Cerebellar cortex (tissue), 1 donor: ENCODE results near the gene FAM221B.
A peak's percentile ranks its signal among the peaks of the same experiment; 100 is the strongest.

Experiments used
- DNase-seq: peaks from one replicate; pipeline ENCODE4 v3.0.0-alpha.2; 2015; ENCODE audit warnings: low spot score

Gene FAM221B, protein sequence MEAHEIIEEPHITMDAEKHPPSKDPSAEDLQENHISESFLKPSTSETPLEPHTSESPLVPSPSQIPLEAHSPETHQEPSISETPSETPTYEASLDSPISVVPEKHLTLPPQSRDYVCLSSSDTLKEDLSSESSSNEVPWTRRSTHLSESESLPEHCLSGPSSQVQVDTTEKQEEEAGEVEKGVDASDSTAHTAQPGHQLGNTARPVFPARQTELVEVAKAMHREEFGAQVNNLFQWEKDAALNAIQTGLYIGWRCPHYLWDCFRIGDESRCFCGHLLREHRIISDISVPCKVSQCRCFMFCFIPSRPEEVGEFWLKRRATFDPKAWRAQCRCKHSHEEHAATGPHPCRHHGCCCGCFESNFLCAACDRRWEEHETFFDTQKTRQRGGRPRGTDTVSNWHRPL

DNA sequence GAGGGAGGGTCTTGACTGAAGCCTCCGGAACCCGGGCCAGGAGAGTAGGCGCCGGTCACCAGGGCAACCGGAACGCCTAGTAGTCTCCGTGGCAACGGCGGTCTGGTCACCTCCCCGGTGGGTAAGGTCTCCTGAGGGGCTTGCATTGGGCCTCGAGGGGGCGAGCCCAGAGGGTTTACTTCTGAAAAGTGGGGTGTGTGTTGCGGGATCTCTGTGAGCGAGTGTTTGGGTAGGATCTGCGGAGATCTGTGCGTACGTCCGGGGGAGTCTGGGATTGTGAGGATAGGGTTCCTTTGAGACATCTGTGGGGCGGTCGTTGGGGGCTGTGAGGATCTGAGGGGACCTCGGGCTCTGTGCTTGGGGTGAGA, at the start of gene FAM221B:
Gene FAM221B (minus strand): TSS at position 17 of the 368 bp plus-strand sequence. CDS start 2,571 bp downstream, outside the sequence.
- DNase-seq, result no peak

DNA sequence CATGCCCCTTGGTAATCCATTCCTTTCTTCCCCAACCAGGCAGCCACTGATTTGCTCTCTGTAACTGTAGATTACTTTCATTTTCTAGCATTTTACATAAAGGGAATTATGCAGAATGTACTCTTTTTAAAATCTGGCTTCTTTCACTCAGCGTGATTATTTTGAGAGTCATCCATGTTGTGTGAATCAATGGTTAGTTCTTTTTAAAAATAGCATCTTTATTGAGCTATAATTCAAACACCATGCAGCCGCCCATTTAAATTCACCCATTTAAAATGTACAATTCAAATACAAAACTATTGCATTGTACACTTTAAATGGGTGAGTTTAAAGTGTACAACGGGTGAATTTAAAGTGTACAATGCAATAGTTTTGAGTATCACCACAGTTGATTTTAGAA, 44.0 kb upstream of the FAM221B start:
- no peak for DNase-seq

DNA sequence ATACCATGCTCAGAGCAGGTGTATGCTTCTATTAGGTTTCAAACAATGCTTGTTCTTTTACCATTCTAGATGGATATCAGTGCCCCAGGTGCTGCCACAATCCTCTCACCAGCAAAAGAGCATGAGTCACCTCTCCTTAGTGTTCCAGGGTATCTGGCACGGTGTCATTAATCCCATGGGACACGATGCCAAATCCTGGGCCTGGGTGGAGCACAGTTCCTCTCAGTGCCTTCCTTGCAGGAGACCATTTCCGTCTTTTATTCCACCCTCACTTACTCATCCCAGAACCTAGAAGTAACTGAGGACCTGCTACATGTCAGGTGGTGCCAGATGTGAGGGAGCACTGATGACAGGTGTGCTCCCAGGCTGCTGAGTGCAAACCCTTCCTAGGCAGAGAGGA, 43.0 kb upstream of the FAM221B start:
- DNase-seq, result no peak

DNA sequence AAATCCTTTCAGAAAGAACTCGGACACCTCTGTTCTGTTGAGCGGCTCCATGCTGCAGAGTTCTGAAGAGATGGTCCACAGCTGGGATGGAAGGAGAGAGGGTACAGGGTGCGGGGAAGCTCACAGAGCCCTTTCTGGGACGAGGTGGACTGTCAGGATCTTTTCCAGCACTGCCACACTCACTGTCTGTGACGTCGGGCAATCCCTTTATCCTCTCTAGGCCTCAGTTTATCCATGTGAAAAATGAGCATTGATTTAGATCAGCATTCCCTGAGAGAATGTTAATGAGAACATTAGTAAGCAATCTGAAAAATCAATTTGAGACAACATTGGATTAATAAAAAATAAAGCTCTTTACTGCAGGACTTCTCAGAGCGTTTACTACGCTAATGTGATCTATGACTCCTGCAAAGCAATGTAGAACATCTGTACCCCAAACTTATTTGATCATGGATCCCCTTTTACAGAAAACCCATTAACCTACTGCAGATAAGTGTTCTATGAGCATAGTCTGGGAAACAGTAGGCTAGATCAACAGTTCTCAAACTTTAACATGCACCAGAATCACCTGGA, 41.9 kb upstream of the FAM221B start, which contains the start of gene OR13J1:
Gene OR13J1 (minus strand): TSS at position 51 of the 573 bp plus-strand sequence. CDS start 0 bp downstream, at position 51.
- no peak for DNase-seq

DNA sequence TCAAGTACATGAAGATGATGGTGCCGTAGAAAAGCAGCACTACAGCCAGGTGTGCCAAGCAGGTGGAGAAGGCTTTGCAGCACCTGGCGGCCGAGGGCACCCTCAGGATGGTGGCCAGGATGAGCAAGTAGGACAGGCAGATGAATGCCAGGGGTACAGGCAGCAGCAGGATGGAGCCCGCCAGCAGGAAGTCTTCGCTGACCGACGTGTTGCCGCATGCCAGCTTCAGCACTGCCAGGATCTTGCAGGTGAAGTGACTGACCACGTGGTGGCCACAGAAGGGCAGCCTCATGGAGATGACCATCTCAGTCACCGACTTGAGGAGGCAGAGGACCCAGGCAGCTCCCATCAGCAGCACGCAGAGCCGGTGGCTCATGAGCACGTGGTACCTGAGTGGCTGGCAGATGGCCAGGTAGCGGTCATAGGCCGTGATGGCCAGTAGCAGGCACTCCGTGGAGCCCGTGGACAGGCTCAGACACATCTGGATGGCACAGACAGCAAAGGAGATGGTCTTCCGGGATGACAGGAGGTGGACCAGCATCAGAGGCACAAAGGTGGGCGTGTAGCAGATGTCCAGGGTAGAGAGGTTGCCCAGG, 41.2 kb upstream of the FAM221B start:
- no peak for DNase-seq

DNA sequence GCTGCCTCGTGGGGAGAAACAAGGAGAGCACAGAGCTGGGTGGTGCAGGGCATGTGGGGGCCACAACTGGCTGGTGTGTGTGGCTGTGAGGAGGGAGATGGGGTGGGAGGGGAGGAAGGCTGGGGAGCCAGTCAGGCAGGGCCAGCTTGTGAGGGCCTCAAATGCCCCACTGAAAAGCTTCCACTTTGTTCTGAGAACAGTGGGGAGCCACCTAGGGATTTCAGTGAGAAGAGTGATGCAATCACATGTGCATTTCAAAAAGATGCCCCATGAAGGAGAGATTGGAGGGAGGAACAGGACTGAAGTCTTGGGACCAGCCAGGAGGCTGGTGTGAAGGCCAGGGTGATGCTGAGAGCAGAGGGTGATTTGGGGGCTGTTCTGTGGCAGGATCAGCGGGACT, 40.4 kb upstream of the FAM221B start:
- no peak for DNase-seq

DNA sequence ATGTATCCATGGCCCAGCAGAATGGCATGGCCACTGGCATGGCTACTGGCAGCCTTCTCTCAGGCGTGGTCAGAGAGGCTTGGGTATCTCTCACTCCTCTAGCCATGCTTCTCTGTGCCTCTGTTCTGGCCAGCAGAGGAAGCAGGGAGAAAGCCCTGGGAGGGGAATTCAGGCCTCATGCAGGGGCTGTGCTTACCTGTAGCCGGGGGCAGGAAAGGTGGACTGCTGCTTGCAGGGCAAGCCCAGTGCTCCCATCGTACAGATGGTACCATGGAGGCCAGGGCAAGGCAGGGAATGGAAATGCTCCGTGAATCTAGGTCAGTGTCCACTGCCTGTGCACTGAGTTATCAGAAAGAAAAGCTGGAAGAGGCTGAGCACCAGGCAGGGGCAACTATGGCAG, 39.0 kb upstream of the FAM221B start:
- DNase-seq, result no peak

DNA sequence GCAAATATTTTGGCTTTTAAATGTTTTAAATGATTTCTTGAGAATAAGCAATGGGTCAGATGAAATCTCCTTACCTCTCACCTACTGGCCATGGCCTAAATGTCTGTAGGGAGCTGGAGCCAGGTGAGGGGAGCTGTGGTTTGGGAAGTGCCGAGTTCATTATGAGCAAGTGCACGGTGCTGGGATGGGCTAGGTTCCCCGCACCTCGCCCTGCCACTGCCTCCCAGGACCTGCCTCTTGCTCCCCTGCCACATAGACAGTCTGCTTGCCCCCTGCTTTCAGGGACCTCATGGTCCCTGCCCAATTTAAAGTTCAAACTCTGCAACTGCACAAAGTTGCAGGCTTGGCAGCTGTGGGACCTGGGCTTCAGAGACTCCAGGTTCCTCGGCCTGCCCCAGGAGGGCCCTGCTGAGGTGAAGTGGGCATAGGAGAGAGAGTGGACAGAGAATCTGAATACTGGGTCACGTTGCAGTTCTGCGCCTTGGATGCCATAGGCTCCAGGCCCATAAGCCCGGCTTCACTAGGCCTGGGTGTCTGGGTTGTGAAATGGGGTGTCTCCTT, 36.2 kb upstream of the FAM221B start:
- no peak for DNase-seq

DNA sequence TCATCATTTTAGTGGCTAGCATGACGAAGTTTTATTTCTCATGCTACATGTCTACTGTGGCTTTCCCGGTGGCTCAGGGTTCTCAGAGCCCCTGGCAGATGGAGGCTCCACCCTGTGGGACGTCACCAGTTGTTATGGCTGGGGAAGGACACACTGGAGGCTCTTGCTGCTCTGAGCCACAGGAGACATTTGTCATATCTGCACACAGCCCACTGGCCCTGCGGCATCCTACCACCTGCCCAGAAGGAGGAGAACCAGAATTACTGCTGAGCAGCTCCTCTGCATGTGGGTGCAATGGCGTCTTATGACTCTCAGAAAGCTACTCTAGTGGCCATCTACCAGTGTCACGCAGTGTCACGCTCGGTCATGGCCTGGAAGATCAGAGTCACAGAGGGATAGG, 35.1 kb upstream of the FAM221B start:
- no peak for DNase-seq

DNA sequence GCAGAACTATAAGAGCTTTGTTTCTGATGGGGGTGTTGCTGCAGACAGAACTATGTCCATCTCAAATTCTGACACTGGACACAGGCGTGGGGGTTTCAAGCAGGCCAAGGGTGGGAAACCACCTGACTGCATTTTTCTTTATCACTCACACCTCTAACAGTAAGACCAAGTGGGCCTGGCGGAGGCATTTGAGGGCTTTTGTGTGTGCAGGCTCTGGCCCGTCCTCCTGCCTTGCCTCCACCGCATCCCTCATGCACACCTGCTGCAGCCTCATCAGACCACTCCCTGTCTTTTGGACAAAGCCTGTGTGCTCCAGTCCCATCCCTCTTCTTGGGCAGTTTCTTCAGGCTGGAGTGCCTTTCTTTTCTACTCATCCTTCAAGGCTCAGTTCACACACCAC, 33.8 kb upstream of the FAM221B start:
- no peak for DNase-seq

DNA sequence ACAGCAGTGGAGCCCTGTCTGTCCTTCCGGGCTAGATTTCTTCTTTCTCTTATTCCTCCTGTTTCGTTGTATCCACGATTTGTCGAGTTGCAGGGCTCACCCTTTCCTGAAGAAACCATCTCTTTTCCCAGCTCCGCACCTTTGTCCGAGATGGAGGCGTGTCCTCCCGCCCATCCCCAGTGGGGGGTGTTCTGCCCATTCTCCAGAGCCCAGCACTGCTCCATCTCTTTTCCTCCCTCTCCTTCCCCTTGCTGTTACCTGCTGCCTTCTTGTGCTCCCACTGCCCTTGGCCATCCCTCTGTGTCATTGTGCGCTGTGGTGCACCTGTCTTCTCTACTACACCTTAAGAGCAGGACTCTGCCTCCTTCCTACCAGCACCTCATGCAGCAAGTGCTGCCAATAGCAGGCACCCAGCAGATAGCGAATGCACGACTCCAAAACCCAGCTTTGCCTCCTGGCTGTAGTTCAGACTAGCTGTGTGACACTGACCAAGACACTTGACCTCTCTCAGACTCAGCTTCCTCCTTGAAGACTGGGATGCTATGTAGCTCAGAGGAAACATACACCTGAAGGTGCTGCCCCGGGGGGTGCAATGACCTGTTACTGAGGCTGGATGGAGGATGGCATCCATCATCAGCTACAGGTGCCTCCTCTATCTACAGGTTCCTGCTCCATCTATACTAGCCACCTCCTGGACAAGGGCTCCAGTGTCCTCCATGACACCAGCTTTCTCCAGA, 32.8 kb upstream of the FAM221B start:
- DNase-seq, result no peak

DNA sequence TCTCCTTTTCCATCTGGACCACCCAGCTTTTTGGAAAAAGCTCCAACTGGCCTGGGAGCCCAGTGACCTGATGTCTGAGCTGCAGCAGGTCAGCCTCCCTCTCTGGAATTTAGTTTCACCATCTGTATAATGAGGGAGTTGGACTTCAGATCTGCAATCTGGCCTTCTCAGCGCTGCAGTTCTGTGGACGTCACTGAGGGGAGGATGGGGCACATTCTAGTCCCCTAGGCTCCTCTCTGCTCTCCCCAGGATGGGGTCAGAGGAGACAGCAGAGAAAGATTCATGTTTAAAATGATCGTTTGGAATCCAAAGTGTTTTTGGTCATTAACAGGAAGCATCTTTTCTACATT, 31.4 kb upstream of the FAM221B start:
- no peak for DNase-seq

DNA sequence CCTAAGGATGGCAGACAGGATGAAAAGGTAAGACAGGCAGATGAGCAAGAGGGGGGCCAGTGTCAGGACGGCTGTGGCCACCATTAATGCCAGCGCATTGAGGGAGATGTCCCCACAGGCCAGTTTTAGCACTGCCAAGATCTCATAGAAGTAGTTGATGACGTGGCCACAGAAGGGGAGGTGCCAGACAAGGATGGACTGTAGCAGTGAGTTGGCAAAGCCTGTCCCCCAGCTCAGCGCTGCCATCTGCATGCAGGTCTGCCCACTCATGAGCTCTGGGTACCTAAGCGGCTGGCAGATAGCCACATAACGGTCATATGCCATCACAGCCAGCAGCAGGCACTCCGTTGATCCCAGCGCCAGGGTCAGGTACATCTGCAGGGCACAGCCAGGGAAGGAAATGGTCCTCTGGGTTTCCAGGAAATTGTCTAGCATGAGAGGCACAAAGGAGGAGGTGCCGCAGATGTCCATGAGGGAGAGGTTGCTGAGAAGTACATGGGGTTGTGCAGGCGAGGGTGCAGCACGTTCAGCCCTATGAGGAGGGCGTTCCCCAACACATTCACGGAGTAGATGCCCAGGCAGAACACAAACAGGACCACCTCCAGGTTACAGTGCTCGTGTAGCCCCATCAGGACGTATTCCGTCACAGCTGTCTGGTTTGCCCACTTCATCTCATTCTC, 30.9 kb upstream of the FAM221B start:
- peak; percentile 81 for DNase-seq

DNA sequence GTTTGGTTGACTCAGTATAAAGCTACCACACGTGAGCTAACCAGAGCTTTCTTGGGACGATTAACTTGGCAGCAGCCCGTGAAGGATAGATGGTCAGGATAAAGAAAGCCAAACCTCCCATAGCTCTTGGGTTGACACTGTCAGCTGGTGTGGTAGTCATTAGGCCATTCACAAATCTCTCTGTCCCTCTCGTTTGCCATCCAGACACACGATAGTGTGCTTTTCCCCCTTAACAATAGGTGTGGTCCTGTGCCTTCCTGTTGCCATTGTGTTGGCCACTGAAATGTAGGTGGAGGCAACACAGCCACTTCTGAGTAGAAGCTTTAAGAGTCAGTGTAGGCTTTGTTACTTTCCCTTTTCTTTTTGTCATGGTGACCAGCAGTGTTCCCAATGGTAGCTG, 29.9 kb upstream of the FAM221B start:
- no peak for DNase-seq

DNA sequence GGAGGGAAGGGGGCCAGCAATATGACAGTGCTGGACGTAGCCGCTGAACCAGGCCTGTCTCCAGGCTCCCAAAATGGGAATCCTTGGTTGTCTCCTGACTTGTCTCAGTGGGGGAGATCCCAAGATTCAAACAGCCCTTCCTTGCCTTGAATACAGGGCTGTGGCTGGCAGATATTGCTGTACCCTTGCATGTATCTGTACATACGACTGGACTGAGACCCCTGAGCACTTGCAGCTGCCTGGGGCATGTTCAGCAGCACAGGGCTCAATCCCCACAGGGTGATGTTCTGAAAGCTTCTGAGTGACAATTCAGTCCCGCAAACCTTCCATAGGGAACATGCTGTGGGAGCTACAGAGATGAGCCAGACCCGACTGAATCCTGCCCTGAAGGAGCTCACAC, 28.4 kb upstream of the FAM221B start:
- DNase-seq, result no peak

DNA sequence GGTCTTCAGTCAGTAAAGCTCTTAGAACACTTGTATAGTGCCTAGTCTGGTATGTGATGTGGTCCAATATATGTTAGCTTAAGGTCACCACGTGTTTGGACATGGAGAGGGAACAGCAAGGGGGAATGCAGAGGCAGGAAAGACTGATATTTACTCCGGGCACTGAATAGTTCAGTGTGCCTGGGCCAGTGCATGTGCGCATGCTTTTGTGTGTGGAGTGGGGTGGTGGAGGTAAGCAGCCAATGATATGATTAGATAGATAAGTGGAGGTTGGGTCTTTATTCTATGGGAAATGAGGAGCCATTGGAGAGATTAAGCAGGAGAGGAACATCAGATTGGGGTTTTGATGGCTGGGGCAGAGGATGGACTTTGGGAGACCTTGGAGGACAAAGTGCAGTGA, 27.7 kb upstream of the FAM221B start:
- DNase-seq, result no peak

DNA sequence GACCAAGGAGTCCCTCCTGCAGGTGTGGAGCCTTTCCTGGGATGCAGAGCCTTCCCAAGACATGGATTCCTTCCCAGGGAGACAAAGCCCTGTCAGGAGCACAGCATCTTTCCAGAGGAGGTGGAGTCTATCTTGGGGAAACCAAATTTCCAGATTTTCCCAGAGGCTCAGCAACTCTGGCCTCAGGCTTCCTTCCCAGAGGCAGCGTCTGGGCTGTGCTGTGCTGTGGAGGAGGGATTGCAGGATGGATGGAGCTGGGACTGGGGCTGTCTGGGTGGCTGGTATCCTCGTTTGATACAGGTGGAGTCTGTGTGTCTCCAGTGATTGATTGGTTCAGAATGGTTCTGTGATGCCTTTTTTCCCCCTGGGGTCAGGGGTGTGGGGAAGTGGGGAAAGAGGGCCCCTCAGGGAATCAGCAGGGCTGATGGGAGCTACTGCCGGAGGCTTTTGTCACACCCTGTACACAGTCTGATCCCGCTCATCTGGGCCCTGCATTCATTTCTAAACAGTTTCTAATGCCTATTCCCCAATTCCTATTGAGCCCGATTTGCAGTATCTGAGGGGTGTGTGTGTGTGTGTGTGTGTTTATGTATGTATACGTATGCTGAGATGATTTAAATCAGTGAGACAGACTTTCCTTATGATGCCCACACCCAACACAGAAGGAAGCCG, 25.7 kb upstream of the FAM221B start:
- no peak for DNase-seq

DNA sequence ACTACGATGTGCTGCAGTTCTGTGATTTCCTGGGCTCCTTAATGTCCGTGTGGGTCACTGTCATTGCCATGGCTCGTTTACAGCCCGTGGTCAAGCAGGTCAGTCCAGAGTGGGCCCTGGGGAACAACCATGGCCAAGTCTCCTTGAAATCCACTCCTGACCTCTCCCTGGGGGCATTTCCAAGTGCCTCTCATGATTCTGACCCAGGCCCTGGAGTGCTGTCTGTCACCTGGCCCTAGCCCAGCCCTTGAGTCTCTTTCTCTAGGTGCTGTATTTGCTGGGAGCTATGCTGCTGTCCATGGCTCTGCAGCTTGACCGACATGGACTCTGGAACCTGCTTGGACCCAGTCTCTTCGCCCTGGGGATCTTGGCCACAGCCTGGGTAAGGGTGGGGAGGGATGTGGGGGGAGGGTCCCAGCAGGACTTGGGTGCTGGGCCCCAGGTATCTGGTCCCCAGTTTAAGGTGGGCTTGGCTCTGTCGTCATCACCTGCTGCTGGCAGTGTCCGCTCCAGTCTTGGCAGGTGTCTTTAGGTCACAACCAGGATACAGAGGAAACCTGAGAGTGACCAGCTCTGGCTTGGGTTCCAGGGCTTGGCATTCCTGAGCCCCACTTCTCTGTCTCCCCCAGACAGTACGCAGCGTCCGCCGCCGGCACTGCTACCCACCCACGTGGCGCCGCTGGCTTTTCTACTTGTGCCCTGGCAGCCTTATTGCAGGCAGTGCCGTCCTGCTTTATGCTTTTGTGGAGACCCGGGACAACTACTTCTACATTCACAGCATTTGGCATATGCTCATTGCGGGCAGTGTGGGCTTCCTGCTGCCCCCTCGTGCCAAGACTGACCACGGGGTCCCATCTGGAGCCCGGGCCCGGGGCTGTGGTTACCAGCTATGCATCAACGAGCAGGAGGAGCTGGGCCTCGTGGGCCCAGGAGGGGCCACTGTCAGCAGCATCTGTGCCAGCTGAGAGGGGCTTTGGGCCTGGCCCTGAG, 24.6 kb upstream of the FAM221B start:
- no peak for DNase-seq

DNA sequence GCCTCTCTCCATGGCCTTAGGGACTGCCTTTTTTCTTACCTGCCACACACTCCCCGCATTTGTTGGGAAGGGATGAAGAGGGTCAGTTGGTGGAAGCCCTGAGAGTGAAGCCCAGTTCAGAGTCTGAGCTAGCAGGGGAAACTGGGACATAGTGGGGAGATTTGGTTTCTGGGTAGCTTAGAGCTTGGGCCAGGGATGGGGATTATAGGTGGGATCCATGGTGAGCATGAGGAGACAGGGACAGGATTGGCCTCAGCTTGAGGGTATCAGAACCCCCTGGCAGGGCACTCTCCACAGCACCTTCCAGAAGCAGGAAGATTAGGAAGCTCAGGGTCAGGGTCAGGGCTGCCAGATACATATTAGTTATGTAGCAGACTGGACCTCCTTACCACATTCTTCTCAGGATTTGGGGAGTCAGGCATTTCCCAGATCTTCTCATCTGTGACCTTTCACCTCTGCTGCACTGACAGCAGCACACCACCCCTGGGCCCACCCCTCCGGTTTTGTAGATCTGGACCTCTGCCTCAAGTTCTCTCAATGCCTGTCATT, 23.8 kb upstream of the FAM221B start:
- no peak for DNase-seq
